GM12872 (cell line): ENCODE data around the gene ZFAND3.

Experiments
- TF ChIP-seq, protein P1 (sequence below): IDR thresholded peaks from 3 replicates; pipeline ENCODE4 v1.5.1; 2011; ENCODE audit warnings: low read depth, mild to moderate bottlenecking, low read length, moderate library complexity; ENCODE audit not compliant: insufficient read depth

ZFAND3 gene

GRCh38 chr6:37814374-37814773 lies 5.2 kb upstream of the ZFAND3 start:
- TF ChIP-seq, protein P1, sequence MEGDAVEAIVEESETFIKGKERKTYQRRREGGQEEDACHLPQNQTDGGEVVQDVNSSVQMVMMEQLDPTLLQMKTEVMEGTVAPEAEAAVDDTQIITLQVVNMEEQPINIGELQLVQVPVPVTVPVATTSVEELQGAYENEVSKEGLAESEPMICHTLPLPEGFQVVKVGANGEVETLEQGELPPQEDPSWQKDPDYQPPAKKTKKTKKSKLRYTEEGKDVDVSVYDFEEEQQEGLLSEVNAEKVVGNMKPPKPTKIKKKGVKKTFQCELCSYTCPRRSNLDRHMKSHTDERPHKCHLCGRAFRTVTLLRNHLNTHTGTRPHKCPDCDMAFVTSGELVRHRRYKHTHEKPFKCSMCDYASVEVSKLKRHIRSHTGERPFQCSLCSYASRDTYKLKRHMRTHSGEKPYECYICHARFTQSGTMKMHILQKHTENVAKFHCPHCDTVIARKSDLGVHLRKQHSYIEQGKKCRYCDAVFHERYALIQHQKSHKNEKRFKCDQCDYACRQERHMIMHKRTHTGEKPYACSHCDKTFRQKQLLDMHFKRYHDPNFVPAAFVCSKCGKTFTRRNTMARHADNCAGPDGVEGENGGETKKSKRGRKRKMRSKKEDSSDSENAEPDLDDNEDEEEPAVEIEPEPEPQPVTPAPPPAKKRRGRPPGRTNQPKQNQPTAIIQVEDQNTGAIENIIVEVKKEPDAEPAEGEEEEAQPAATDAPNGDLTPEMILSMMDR: no peak

DNA sequence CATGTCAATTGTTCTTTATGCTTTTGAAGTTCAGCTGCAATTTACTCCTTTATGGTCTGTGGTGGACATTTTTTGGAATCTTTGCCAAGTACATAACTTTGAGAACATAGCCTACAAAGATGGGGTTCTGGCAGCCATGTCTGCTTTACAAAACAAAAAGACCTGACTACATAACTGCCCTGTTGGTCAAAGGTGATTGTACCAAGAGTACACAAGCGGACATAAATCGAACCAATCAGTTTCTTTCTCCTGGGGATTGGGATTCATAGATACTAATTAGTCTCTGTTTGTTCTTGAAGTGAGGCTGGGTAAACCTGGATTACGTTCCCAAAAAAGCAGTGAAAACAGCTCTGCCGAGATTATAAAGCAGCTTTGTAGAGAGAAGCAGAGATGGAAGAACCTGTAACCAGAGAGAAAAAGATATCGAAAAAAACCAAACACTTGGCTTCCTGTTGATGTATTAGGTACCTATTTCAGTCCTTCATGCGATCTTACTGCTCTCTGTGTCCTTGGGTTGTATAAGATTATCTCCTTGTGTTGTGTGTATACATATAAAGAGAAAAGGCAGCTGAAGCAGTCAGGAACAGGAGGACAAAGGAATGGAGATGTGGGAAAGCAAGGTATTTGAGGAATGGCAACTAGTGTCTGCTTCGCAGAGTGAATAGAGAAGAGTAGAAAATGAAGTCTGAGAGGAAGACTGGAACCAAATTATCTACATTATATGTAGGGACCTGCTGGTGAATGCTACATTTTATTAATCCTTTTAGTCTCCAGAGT lies 2.7 kb upstream of the ZFAND3 start:
- TF ChIP-seq, protein P1: no peak

DNA sequence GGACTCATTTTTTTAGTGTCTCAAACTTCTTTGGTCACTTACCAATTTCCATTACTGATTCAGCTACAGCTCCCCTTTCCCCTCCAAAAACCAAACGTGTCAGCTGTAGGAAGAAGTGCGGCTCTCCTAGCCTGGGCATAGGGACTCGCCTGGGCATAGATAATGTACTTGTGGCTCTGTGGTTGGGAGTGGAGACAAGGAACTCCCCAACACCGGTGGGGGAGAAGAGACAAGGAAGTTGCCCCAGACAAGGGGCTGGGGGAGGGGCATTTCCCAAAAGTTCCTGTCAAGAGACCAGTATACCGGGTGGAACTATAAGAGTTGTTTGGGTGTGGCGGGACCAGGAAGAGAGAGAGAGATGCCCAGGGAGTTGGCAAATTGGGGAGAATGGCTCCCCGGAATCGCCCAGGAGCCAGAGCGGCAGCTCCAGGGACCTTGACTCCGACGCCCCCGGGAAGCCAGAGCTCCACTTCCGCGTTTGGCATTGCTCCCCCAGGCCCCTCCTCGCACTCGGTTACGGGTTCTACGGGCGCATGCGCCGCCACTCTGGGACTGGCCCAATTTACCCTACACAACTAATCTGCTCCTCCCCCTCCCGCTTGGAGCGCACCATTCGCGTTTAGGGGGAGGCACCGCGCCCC lies 871 bp upstream of the ZFAND3 start:
- TF ChIP-seq, protein P1: no peak

DNA sequence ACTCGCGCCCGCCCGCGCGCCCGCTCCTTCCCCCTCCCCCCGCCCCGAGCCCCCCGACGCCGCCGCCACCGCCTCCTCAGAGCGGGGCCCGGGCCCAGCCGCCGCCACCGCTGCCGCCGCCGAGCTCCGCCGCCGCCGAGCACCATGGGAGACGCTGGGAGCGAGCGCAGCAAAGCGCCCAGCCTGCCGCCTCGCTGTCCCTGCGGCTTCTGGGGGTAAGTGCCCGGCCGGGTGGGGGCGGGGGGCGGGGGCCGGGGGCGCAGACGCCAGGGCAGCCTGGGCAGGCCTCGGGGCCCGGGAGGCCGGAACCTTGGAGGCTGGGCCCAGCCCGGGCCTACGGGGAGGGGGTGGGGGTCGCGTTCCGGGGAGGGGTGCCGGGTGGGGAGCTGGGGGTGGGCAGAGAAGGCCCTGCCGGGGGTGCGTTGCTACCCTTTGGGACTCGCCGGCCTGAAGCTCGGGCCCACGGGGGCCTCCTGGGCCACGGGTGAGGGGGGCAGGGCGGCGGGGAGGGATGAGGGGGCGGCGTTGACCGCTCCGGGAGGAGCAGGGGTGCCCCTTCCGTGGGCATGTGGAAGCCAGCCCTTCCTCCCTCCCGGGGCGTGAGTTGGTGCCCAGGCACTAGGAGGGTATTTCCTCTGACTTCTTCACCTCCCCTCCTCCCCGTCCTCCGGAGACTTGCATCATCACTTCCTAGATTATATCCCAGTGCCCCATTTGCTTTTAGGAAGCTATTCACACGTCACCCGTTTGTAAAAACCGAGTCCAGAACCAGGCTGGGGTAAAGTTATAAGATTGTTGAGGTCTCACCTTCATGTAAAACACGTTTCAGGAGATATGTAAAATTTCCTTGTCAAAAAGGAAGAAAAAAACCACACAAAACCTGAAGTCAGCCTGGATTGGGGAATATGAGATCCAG lies 533 bp downstream of the ZFAND3 start:
- TF ChIP-seq, protein P1: no peak

GRCh38 chr6:37820718-37821079 lies 1.2 kb downstream of the ZFAND3 start:
- TF ChIP-seq, protein P1: no peak

GRCh38 chr6:37821446-37821845 lies 1.9 kb downstream of the ZFAND3 start:
- TF ChIP-seq, protein P1: no peak
